SK-N-SH (cell line): ENCODE measurements around the gene TRAF1. TPM values are rescaled to one million over a fixed set of nuclear protein-coding genes. Genes with fewer than 3 reads are reported as not detected.

Experiments
- CTCF ChIA-PET: fragments of 300-600, 350-600 bp; formaldehyde crosslinking; extraction: SDS; loops from one replicate; lab custom pipeline; 2021; lab: Yijun Ruan, JAX
- POLR2A ChIA-PET: fragments of 350-600 bp; sonication (Branson Sonifier 250); formaldehyde crosslinking; extraction: SDS; loops from one replicate; lab custom pipeline; 2020; ENCODE audit warnings: antibody characterized with exemption, inconsistent platforms; lab: Yijun Ruan, JAX
- DNase-seq: peaks from one replicate; pipeline ENCODE4 v3.0.0; 2012
- H2AFZ ChIP-seq: fragments of 200-600 bp; sonication (generic); 2 replicates; pipeline ENCODE4 v1.8.1; 2016; ENCODE audit warnings: antibody characterized with exemption, mild to moderate bottlenecking, low read depth
- H3F3A ChIP-seq: fragments of 200-600 bp; sonication (generic); replicated peaks from 2 replicates; pipeline ENCODE3; 2016; ENCODE audit warnings: antibody characterized with exemption, mild to moderate bottlenecking; ENCODE audit not compliant: insufficient read depth
- H3K27ac ChIP-seq, 2 experiments: fragments of 200-500 bp in 1 of 2; fragments of 200-600 bp in 1 of 2; sonication (Bioruptor generic) in 1 of 2; sonication (generic), shearing (Covaris generic) in 1 of 2; 2 replicates each; pipeline versions ENCODE4 v1.5.1 to v1.6.1; 2014 to 2016; ENCODE audit warnings: low read depth in 2 of 2, inconsistent platforms in 1 of 2, low read length in 1 of 2, mild to moderate bottlenecking in 1 of 2, mixed read lengths in 1 of 2
- H3K27me3 ChIP-seq: fragments of 200-600 bp; sonication (generic), shearing (Covaris generic); 2 replicates; pipeline ENCODE4 v1.6.1; 2016; ENCODE audit warnings: mixed run types; ENCODE audit not compliant: insufficient read depth
- H3K36me3 ChIP-seq, 2 experiments: fragments of 200-500 bp in 1 of 2; fragments of 200-600 bp in 1 of 2; sonication (Bioruptor generic) in 1 of 2; sonication (generic) in 1 of 2; replicated peaks in 1 of 2; 2 replicates each; pipeline versions ENCODE3 to v1.5.1; 2014 to 2016; ENCODE audit warnings: low read length in 1 of 2, mild to moderate bottlenecking in 1 of 2; ENCODE audit not compliant: insufficient read depth in 2 of 2, control insufficient read depth in 1 of 2
- H3K4me1 ChIP-seq, 2 experiments: fragments of 200-500 bp in 1 of 2; fragments of 200-600 bp in 1 of 2; sonication (Bioruptor generic) in 1 of 2; sonication (generic), shearing (Covaris generic) in 1 of 2; 2 replicates each; pipeline versions ENCODE4 v1.5.1 to v1.6.1; 2014 to 2016; ENCODE audit warnings: low read depth in 1 of 2, low read length in 1 of 2, mixed run types in 1 of 2; ENCODE audit not compliant: insufficient read depth in 2 of 2, control insufficient read depth in 1 of 2
- H3K4me2 ChIP-seq: fragments of 200-600 bp; sonication (generic), shearing (Covaris generic); 2 replicates; pipeline ENCODE4 v1.6.1; 2017; ENCODE audit warnings: mixed run types
- H3K4me3 ChIP-seq, 2 experiments: fragments of 200-500 bp in 1 of 2; fragments of 200-600 bp in 1 of 2; sonication (Bioruptor generic) in 1 of 2; sonication (generic), shearing (Covaris generic) in 1 of 2; 2 replicates each; pipeline versions ENCODE4 v1.5.1 to v1.8.1; 2014 to 2016; ENCODE audit warnings: low read depth in 2 of 2, inconsistent platforms in 1 of 2, low read length in 1 of 2, mild to moderate bottlenecking in 1 of 2, mixed read lengths in 1 of 2, moderate library complexity in 1 of 2
- H3K79me2 ChIP-seq: fragments of 200-600 bp; sonication (generic); 2 replicates; pipeline ENCODE4 v1.8.1; 2017; ENCODE audit warnings: mild to moderate bottlenecking; ENCODE audit not compliant: insufficient read depth
- H3K9ac ChIP-seq: fragments of 200-600 bp; sonication (generic); 2 replicates; pipeline ENCODE4 v1.6.1; 2017; ENCODE audit warnings: mixed run types
- H3K9me2 ChIP-seq: fragments of 200-600 bp; sonication (generic); 2 replicates; pipeline ENCODE4 v1.6.1; 2017; ENCODE audit warnings: mixed run types
- H3K9me3 ChIP-seq: fragments of 200-600 bp; sonication (generic); 2 replicates; pipeline ENCODE4 v1.6.1; 2017; ENCODE audit warnings: mixed run types, mild to moderate bottlenecking, moderate library complexity
- H4K20me1 ChIP-seq: fragments of 200-600 bp; sonication (generic); 2 replicates; pipeline ENCODE4 v1.6.1; 2017; ENCODE audit warnings: mild to moderate bottlenecking, mixed run types; ENCODE audit not compliant: insufficient read depth
- EP300 ChIP-seq, 2 experiments: IDR thresholded peaks; 2 replicates each; pipeline versions ENCODE4 v1.4.0 to v1.6.1; 2012; ENCODE audit warnings: borderline replicate concordance in 1 of 2, low read depth in 1 of 2, low read length in 1 of 2
- EZH2phosphoT487 ChIP-seq: fragments of 200-600 bp; sonication (generic); IDR thresholded peaks from 2 replicates; pipeline ENCODE4 v1.6.1; 2017; ENCODE audit warnings: low read depth, mixed run types, mild to moderate bottlenecking, antibody characterized with exemption, moderate library complexity, borderline replicate concordance
- MAX ChIP-seq: IDR thresholded peaks from 2 replicates; pipeline ENCODE4 v1.4.0; 2012; ENCODE audit warnings: low read depth
- MXI1 ChIP-seq: IDR thresholded peaks from 2 replicates; pipeline ENCODE4 v1.6.1; 2012; ENCODE audit warnings: mild to moderate bottlenecking, low read depth, low read length, improper control_type of control experiment
- NRF1 ChIP-seq: IDR thresholded peaks from 2 replicates; pipeline ENCODE4 v1.6.1; 2012; ENCODE audit warnings: low read depth, mild to moderate bottlenecking, low read length
- PBX3 ChIP-seq: IDR thresholded peaks from 2 replicates; pipeline ENCODE4; 2012
- RAD21 ChIP-seq: IDR thresholded peaks from 2 replicates; pipeline ENCODE4 v1.6.1; 2012; ENCODE audit warnings: mild to moderate bottlenecking, low read length
- SMC3 ChIP-seq: IDR thresholded peaks from 2 replicates; pipeline ENCODE4 v1.6.1; 2012; ENCODE audit warnings: low read depth, low read length, improper control_type of control experiment
- TAF1 ChIP-seq: IDR thresholded peaks from 2 replicates; pipeline ENCODE4 v1.6.1; 2012; ENCODE audit warnings: low read depth, mild to moderate bottlenecking, low read length, moderate library complexity, borderline replicate concordance
- TCF12 ChIP-seq: IDR thresholded peaks from 2 replicates; pipeline ENCODE4 v1.4.0; 2012
- USF1 ChIP-seq: IDR thresholded peaks from 2 replicates; pipeline ENCODE4 v1.4.0; 2012; ENCODE audit warnings: low read depth, borderline replicate concordance
- USF2 ChIP-seq: fragments of 150-350 bp; IDR thresholded peaks from 2 replicates; pipeline ENCODE4 v1.6.1; 2017; ENCODE audit warnings: antibody characterized with exemption, low read length, low read depth, borderline replicate concordance
- YY1 ChIP-seq: IDR thresholded peaks from 2 replicates; pipeline ENCODE4 v1.4.0; 2012; ENCODE audit warnings: low read depth, mild to moderate bottlenecking
- ZBTB33 ChIP-seq: IDR thresholded peaks from 2 replicates; pipeline ENCODE4 v1.4.0; 2012; ENCODE audit warnings: low read depth, borderline replicate concordance
- WGBS: methylation state at CpG from one replicate; pipeline ENCODE4 v1.1.6; 2017; ENCODE audit warnings: low lambda C conversion rate; 5-methylcytosine and 5-hydroxymethylcytosine counted together
- polyA plus RNA-seq, 3 experiments: library from polyadenylated mRNA; depleted of rRNA; stranded (reverse); fragments of >200 nt; gene quantifications; 2 replicates each; pipeline ENCODE4 v1.2.3, GENCODE V29; 2012

TRAF1 gene
- polyA plus RNA-seq, 1 of the 3 experiments (the other 2 are of a cell fraction): 1.2 TPM

GRCh38 chr9:120877276-120878034 lies 49.1 kb downstream of the TRAF1 start:
- H3K9ac ChIP-seq: peak overlapping the region; percentile 69
- TF ChIP-seq MXI1 (peak; percentile 17; the same call in 1 of the 2 replicates), YY1 (0 out of 2 replicates have a peak, but pooled peaks have one; percentile 62), USF1 (no peak), EZH2phosphoT487 (no peak), TAF1 (peak; percentile 44; the same call in 1 of the 2 replicates), SMC3 (peak; percentile 46; the same call in 1 of the 2 replicates), TCF12 (no peak), PBX3 (peak; percentile 24; the same call in 1 of the 2 replicates), USF2 (no peak), NRF1 (peak; percentile 25; the same call in 1 of the 2 replicates), ZBTB33 (no peak), RAD21 (peak; percentile 43), MAX (peak; percentile 33; the same call in 1 of the 2 replicates), EP300 (IDR thresholded peaks at IDR 0.05; ENCODE audit: borderline replicate concordance in 1 of 2, low read depth in 1 of 2, low read length in 1 of 2) (0 out of 4 replicates have a peak, but pooled peaks of 1 of the 2 experiments have one; percentile 19)
- no peaks in the 10 kb centered on the region for H3K9me2 ChIP-seq
- H3K4me2 ChIP-seq: peak overlapping the region; percentile 77
- peak overlapping the region; percentile 65 to 75 for H3K4me3 ChIP-seq
- no peaks in the 10 kb centered on the region for H4K20me1 ChIP-seq
- CTCF ChIA-PET: interaction anchor here (0.6 to 1.5 kb wide), 4 partner anchors 8 to 61 kb away, joined by 3 to 5 read pairs (median 4); no protein-coding TSS in a partner anchor
- POLR2A ChIA-PET: interaction anchor here (1.6 to 1.7 kb wide), 2 partner anchors 39 to 183 kb away, joined by 4 read pairs; no protein-coding TSS in a partner anchor
- no peaks in the 10 kb centered on the region for H3K9me3 ChIP-seq
- peaks cover 6 to 13% of the 10 kb centered on the region in 2 experiments for H3K36me3 ChIP-seq
- no peaks in the 10 kb centered on the region for H3K27me3 ChIP-seq
- H3K27ac ChIP-seq: peak overlapping the region; percentile 57 to 86
- H2AFZ ChIP-seq: peak overlapping the region; percentile 83
- H3K4me1 ChIP-seq: peaks cover 15 to 28% of the 10 kb centered on the region in 2 experiments; a peak in 3 of 4 replicates
- WGBS: 28% methylated on average over 6 of the region's 63 CpGs
- peaks cover 26% of the 10 kb centered on the region for H3K79me2 ChIP-seq
- DNase-seq: peak; percentile 95
- H3F3A ChIP-seq: peaks cover 5% of the 10 kb centered on the region
